CD4-positive, alpha-beta T cell treated with Interferon alpha-2 for 1 hour (primary cell): ENCODE results near the gene SIT1.
A peak's percentile ranks its signal among the peaks of the same experiment; 100 is the strongest.

ENCODE experiments used
- DNase-seq, 2 donors: peaks; one replicate each; pipeline ENCODE4 v3.0.0-alpha.2; 2020 to 2022

The SIT1 gene

GRCh38 chr9:35682520-35683315 lies 32.0 kb upstream of the SIT1 start:
- no peak for DNase-seq

GRCh38 chr9:35682051-35682450 lies 31.3 kb upstream of the SIT1 start:
- no peak for DNase-seq

GRCh38 chr9:35681341-35682002 lies 30.7 kb upstream of the SIT1 start:
- DNase-seq: no peak

- DNase-seq: no peak
These were observed 29.8 kb upstream of the SIT1 start for GRCh38 chr9:35680331-35681105.

- DNase-seq: no peak
These were observed 29.1 kb upstream of the SIT1 start for GRCh38 chr9:35679766-35680330.

GRCh38 chr9:35679091-35679490 lies 28.4 kb upstream of the SIT1 start:
- no peak for DNase-seq

GRCh38 chr9:35675732-35676392 lies 25.1 kb upstream of the SIT1 start:
- peak; percentile 20 to 42 for DNase-seq

- no peak for DNase-seq
These were observed 24.5 kb upstream of the SIT1 start for GRCh38 chr9:35675204-35675603.

- no peak for DNase-seq
These were observed 23.3 kb upstream of the SIT1 start for GRCh38 chr9:35674025-35674361.

GRCh38 chr9:35673132-35674024 lies 22.6 kb upstream of the SIT1 start, which contains the start of gene CA9:
TSS of gene CA9 (plus strand) at chr9:35673928. CDS start at chr9:35673960, 32 bp downstream.
- DNase-seq: no peak

- no peak for DNase-seq
These were observed 18.8 kb upstream of the SIT1 start for GRCh38 chr9:35669331-35670145.

- no peak for DNase-seq
These were observed 17.2 kb upstream of the SIT1 start for GRCh38 chr9:35667939-35668338.

- no peak for DNase-seq
These were observed 15.8 kb upstream of the SIT1 start for GRCh38 chr9:35666549-35666948.

- no peak for DNase-seq
These were observed 15.3 kb upstream of the SIT1 start for GRCh38 chr9:35666045-35666444.

- no peak for DNase-seq
These were observed 14.7 kb upstream of the SIT1 start for GRCh38 chr9:35665471-35665818.

- peak; percentile 52 to 74 for DNase-seq
These were observed 14.1 kb upstream of the SIT1 start, which contains the start of gene ARHGEF39 for GRCh38 chr9:35664531-35665470. TSS of gene ARHGEF39 (minus strand) at chr9:35665195. CDS start at chr9:35665169, 26 bp downstream.

- no peak for DNase-seq
These were observed 11.7 kb upstream of the SIT1 start for GRCh38 chr9:35662437-35662836.

GRCh38 chr9:35661756-35662350 lies 11.1 kb upstream of the SIT1 start:
- peak; percentile 43 to 65 for DNase-seq

- DNase-seq: no peak
These were observed 10.3 kb upstream of the SIT1 start for GRCh38 chr9:35660966-35661415.
